ENCODE measurements around the gene TEKT3.
A peak's percentile ranks its signal among the peaks of the same experiment; 100 is the strongest.

TEKT3 gene

GRCh38 chr17:15341385-15341849 is at the start of gene TEKT3:
TSS of gene TEKT3 (minus strand) at chr17:15341597. CDS start at chr17:15331585, 10,012 bp downstream.
- FAIRE-seq (no peak), DNase-seq (ENCODE audit: low spot score) (no peak)

DNA sequence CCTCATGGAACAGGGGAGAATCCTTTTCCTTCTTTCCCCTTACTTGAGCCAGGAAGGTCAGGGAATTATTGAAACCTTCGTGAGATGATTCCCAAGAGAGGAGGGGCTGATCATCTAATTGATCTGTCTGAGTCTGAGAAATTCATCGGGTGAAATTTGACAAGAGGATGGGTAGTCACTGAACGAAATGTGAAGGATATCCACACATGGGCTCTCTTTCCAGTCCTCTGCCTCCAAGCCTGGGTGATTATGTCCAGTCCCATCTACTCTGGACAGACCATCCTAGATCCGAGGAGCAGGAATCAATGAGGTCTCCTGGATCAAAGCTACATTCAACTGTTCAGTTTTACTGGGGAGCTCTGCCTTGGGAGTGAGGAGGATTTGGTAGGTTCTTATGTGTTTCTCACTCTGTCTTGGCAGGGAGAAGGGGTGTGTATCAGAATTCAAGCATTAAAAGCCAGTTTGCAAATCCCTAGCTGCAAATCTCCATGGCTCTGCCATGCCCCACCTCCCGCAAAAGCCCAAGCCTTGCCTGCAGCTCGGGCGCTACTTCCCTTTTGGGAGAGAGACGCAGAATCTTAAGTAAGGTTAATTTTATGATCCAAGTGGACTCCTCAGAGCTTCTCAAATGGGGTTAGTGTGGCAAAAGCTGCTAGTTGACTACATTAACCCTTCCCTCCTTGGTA is 47.1 kb upstream of the TEKT3 start:
- FAIRE-seq = no peak

DNA sequence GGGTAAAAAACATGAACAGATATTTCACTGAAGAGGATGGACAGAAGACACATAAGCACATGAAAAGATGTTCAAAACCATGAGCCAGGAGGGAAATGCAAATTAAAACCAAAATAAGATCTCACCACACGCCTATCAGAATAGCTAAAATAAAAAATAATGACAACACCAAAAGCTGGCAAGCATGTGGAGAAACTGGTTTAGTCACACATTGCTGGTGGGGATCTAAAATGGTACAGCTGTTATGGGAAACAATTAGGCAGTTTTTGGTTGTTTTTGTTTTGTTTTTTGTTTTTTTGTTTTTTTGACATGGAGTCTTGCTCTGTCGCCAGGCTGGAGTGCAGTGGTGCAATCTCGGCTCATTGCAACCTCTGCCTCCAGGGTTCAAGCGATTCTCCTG is 44.7 kb upstream of the TEKT3 start:
- no peak for FAIRE-seq

More for the DNA sequence above, 47.1 kb upstream of the TEKT3 start:
- DNase-seq (ENCODE audit: low spot score) = no peak

GRCh38 chr17:15385305-15385704 is 43.9 kb upstream of the TEKT3 start:
- DNase-seq (ENCODE audit: low spot score) = no peak
- FAIRE-seq = no peak

More for the DNA sequence above, 44.7 kb upstream of the TEKT3 start:
- no peak for DNase-seq (ENCODE audit: low spot score)

DNA sequence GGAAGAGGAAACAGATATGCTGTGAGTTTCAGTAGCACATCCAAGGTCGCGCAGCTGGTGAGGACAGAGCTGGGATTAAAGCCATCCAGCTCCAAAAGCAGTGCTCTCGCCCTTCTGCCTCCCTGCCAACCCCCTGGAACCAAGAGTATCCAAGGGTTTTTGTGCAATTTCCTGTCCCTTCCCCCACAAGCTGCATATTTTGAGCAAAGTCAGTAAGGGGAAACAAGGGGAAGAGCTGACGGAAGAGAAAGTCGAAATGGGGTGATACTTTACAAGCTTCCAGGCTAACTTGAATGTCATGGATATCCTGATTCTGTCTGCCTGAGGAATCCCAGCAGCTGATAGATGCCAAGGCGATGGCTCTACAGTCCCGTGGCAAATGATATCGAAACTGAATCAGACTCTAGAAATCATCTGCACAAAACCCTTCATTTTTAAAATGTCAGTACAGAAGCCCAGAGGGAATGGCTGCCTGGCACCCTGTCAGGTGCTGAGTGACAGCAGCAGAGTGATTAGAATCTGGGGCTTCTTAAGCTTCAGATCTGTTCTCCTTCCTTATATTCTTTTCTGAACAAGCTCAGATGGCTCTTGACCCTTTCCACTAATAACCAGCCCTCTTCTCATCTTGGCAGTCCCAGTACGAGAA is 42.9 kb upstream of the TEKT3 start:
- FAIRE-seq = no peak

DNA sequence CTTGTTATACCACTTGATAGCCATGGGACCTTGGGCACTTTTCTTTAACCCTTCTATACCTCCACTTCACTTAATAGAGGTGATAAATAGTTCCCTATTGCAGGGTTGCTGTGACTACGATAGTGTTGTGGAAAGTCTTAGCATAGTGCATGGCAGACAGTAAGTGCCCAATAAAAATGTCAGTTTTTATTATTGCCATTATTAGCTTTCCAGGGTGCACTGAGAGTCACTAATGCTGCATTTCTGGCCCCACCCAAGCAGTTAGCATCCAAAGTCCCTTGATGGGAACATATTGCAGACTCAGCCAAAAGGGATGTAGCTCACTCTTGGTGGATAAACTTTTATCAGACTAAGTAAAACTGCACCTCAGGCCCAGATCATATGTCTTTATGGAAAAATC is 41.5 kb upstream of the TEKT3 start:
- FAIRE-seq (no peak), DNase-seq (ENCODE audit: low spot score) (no peak)

More for the DNA sequence above, 42.9 kb upstream of the TEKT3 start:
- DNase-seq (ENCODE audit: low spot score) = no peak

DNA sequence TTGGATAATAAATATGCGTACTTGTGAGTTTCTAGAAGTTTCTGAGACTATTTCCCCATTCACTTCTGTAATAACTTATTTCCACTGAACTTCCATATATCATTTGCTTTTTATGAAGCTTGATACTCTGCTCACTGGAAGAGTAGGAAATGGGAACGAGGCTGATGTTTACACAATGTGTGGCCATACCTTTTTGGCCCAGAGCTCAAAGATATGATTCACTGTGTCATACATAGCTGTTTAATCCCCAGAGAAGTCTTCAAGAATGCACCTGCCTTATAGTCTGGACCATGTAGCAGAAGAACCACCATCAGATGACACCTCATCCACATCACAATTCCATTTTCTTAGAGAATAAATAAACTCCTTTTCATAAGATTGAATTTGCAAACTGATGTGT is 40.3 kb upstream of the TEKT3 start:
- no peak for DNase-seq (ENCODE audit: low spot score)
- FAIRE-seq = no peak

GRCh38 chr17:15380446-15380845 is 39.0 kb upstream of the TEKT3 start:
- DNase-seq (ENCODE audit: low spot score) (no peak), FAIRE-seq (no peak)

DNA sequence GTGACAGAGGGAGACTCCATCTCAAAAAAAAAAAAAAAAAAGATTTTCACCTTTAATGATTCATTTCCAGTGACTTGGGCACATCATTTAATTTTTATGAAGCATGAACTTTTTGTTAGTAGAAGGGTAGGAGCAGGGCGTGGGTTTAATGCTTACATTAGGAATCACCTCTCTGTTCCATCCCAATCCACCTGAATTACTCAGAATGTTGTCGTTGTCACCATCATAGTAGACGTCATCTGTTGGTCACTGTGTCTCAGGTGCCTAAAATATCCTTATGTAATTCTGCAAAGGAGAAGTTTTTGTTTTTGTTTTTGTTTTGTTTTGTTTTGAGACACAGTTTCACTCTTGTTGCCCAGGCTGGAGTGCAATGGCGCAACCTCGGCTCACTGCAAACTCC is 38.3 kb upstream of the TEKT3 start:
- DNase-seq (ENCODE audit: low spot score) (no peak), FAIRE-seq (no peak)

GRCh38 chr17:15378243-15378642 is 36.8 kb upstream of the TEKT3 start:
- DNase-seq (ENCODE audit: low spot score) (no peak), FAIRE-seq (no peak)

GRCh38 chr17:15377616-15378015 is 36.2 kb upstream of the TEKT3 start:
- DNase-seq (ENCODE audit: low spot score) = no peak
- no peak for FAIRE-seq

- FAIRE-seq (no peak), DNase-seq (ENCODE audit: low spot score) (peak; percentile 35)
These were observed 35.8 kb upstream of the TEKT3 start for GRCh38 chr17:15377200-15377599.

DNA sequence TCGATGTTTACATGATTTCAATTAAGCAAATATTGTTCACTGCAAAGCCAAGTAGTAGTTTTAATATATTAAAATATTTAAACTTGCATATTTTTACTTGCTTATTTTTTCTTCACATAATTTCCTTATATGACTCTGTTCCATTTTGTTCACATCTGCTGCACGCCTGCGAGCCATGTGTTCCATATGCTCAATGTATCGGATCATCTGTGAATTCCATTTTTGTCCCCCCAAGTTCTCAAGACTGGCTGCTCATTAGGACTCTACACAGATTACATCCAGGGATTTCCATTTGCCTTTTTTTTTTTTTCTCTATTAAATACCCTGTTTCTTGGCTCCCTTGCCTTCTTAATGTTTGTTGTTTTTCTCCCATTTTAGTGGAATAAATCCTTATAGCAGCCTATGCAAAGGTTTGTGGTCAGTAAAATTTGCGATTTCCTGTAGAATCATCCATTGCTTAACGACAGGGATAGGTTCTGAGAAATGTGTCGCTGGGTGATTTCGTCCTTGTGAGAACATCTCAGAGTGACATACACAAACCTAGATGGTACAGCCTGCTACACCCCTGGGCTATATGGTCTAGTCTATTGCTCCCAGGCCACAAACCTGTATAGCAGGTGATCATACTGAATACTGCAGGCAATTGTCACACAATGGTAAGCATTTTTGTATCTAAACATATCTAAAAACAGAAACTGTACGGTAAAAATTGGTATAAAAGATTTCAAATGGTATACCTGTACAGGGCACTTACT is 30.2 kb upstream of the TEKT3 start:
- DNase-seq (ENCODE audit: low spot score) = no peak
- FAIRE-seq = no peak

GRCh38 chr17:15368600-15368999 is 27.2 kb upstream of the TEKT3 start:
- FAIRE-seq (no peak), DNase-seq (ENCODE audit: low spot score) (no peak)

DNA sequence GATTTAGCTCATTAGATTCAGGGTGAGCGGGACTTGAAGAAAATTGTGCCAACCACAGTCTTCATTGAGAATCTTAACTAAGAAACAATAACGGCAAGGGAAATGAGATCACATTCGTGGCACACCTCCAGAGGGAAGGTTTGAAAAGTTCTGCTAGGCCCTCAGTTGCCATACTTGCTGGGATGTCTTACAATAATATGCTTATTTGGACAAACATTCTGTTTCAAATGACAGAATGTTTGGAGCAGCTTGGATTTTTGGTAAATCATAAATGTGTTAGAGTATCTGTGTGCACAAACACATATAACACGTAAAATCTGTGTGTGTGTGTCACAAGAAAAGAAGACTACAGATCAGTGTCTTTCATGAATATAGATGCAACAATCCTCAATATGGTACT is 24.6 kb upstream of the TEKT3 start:
- FAIRE-seq (no peak), DNase-seq (ENCODE audit: low spot score) (no peak)

DNA sequence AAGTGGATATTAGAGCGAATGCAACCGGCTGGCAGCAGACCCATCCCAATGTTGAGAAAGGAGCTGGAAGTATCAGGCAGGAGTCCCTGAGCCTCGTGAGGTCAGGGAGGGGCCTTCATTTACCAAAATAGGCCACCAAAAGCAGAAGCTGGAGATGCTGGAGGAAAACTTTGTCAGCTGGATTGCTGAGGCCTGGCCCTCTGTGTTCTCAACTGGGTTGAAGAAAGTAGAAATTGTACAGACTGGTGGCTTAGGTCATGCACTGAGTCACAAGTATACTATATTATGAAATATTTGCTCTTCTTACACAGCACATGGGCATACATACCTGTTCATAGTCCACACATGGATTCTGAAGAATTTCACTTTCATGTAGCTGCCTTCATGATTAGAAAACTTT is 23.2 kb upstream of the TEKT3 start:
- DNase-seq (ENCODE audit: low spot score) (no peak), FAIRE-seq (no peak)

DNA sequence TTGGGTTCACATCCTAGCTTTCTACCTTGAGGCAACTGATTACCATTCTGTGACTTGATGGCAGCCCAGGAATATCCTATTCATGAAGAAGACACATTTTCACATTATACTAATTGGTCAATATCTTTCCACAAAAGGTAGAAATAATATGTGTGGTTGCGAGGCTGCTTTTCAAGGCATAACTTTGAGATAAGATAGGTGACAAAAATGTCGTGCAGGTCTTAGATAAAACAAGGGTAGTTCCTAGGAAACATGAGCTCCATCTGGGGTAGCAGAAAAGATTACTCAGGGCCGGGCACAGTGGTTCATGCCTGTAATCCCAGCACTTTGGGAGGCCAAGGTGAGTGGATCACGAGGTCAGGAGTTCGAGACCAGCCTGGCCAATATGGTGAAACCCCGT is 22.3 kb upstream of the TEKT3 start:
- DNase-seq (ENCODE audit: low spot score) = no peak
- FAIRE-seq = no peak

DNA sequence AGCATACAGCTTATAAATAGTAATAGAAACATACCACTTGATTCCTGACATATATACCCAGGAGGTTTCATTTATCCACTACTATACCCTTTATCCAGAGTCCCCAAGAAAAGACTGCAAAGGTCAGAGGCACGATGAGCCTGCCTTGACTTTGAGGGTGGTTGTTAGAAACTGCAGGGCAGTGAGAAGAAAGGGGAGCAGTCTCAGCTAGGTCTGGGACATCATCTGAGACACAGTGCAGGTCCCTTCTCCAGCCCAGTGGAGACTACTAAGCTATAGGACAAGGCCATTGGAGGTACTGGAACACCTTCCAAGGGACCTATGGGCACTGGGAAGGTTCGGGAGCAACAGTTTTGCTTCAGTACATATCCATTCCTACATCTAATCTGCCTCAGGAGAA is 20.2 kb upstream of the TEKT3 start:
- DNase-seq (ENCODE audit: low spot score) (no peak), FAIRE-seq (no peak)

DNA sequence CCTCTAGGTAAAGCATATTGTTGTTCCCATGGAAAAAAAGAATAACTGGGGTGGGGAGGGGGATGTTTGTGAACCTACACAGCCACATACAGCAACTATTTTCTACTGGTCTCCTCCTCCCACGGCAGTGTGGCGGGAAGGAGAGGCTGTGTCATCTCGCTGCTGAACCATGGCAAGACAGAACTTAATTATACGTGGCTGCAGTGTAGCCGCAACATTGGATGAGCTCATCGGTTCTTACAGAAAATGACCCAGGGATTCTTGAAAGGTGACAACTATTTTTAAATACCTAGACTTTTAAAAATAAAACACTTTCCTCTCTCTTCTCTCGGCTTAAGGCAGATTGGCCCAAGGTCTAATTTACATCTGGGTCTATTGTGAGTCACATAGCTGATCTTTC is 19.8 kb upstream of the TEKT3 start:
- FAIRE-seq = peak; percentile 87

DNA sequence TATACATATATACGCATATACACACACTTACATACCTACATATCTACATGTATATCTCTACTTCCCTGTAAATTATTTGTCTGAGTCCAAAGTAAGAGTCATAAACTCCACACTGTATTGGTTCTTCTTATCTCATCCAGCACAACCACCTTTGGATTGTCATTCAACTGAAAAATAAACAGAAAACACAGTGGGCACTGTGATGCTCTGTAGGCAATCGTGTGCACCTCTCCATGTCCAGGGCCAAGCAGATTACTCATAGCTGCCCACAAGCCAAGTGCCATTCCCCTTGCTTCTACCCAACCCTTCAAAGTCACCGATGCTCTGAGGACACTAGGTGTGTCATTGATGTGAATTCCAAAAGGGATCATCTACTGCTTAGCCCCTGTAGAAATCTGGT is 12.9 kb upstream of the TEKT3 start:
- no peak for FAIRE-seq

More for the DNA sequence above, 19.8 kb upstream of the TEKT3 start:
- DNase-seq (ENCODE audit: low spot score) = peak; percentile 79

DNA sequence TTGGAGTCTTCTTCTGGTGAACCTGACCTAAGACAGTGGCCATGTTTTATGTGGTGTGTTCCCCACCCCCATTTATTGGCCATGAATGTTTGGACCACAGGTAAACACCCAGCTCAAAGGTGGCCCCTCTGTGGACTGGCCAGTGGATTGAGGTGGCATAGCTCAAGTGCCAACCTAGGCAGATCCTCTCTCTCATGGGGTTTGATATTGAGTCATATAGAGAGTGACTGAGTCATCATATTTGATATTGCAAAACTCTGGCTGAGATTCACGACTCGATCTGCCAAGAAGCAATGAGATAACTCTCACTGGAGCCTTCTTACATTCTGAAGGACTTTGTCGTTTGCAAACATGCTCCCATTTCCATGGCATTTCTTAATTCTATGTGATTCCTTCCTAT is 10.5 kb upstream of the TEKT3 start:
- FAIRE-seq (no peak), DNase-seq (ENCODE audit: low spot score) (peak; percentile 30)

More for the DNA sequence above, 12.9 kb upstream of the TEKT3 start:
- DNase-seq (ENCODE audit: low spot score) = no peak

DNA sequence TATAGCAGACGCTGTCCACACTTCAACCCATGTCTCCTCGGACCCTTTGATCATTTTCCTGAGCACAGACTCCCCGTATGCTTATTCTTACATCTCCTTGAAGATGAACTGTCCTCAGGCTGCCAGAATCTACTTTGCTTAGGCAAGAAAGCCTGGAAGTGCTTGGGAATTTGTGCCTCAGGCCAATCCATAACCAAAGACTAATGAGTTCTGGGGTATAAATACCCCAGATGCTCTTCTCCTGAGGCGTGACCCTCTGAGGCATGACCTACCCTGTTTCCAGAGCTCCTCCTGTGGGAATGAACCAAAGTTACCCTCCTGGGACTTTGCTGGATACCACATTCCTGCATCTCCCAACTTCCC is 10.1 kb upstream of the TEKT3 start:
- no peak for DNase-seq (ENCODE audit: low spot score)
- FAIRE-seq = no peak
